T-helper 1 cell treated with Interleukin-12 subunit alpha and Interleukin-12 subunit beta and Interleukin-4 antibody, amounts not matched to agents 30 ng/mL and 1 ng/mL, for 36 hours (primary cell): Measurements from ENCODE around the gene PAPSS1. TPM values are rescaled to one million over a fixed set of nuclear protein-coding genes. Genes with fewer than 3 reads are reported as not detected.

Experiments
- intact Hi-C: fragments of 100-400 bp; cut with micrococcal nuclease; formaldehyde crosslinking; loops from one replicate; pipeline ENCODE4 v1.15.1; 2024
- total RNA-seq: library from RNA; stranded (reverse); gene quantifications from 2 replicates; pipeline ENCODE4 v1.2.3, GENCODE V29; 2022

The PAPSS1 gene
- 30.5 and 33.0 TPM in 2 replicates for total RNA-seq

GRCh38 chr4:107719922-107720722 is at the start of gene PAPSS1:
PAPSS1 (minus strand) TSS chr4:107720234; CDS start chr4:107720179, 55 bp downstream.
- intact Hi-C loops = loop anchor here (1.0 to 10.0 kb wide), 12 partner anchors 165 to 1985 kb away; partner anchors contain the start of genes AIMP1, CASP6, CYP2U1 and HADH

- intact Hi-C loops = no loop called here
Observed at GRCh38 chr4:107760281-107760947, 40.4 kb upstream of the PAPSS1 start.

- intact Hi-C loops = loop anchor here (1.0 kb wide), 2 partner anchors 155 to 814 kb away; no protein-coding TSS in a partner anchor
Observed at GRCh38 chr4:107757864-107758476, 37.9 kb upstream of the PAPSS1 start.

- intact Hi-C loops = no loop called here
Observed at GRCh38 chr4:107757283-107757682, 37.2 kb upstream of the PAPSS1 start.

GRCh38 chr4:107755841-107756356 is 35.9 kb upstream of the PAPSS1 start:
- intact Hi-C loops = no loop called here

GRCh38 chr4:107751670-107752069 is 31.6 kb upstream of the PAPSS1 start:
- intact Hi-C loops = no loop called here

GRCh38 chr4:107747748-107748486 is 27.9 kb upstream of the PAPSS1 start:
- intact Hi-C loops = no loop called here

GRCh38 chr4:107746161-107746560 is 26.1 kb upstream of the PAPSS1 start:
- intact Hi-C loops = no loop called here

GRCh38 chr4:107744532-107744931 is 24.5 kb upstream of the PAPSS1 start:
- intact Hi-C loops = no loop called here

- intact Hi-C loops = no loop called here
Observed at GRCh38 chr4:107743532-107743931, 23.5 kb upstream of the PAPSS1 start.

GRCh38 chr4:107742791-107743190 is 22.8 kb upstream of the PAPSS1 start:
- intact Hi-C loops = no loop called here

- intact Hi-C loops = no loop called here
Observed at GRCh38 chr4:107742196-107742595, 22.2 kb upstream of the PAPSS1 start.

GRCh38 chr4:107740950-107741701 is 21.1 kb upstream of the PAPSS1 start:
- intact Hi-C loops = no loop called here

GRCh38 chr4:107740381-107740780 is 20.3 kb upstream of the PAPSS1 start:
- intact Hi-C loops = no loop called here

- intact Hi-C loops = loop anchor here (5.0 kb wide), 2 partner anchors 180 to 700 kb away; partner anchors contain the start of gene DKK2
Observed at GRCh38 chr4:107737450-107737849, 17.4 kb upstream of the PAPSS1 start.

- intact Hi-C loops = loop anchor here (5.0 kb wide), 2 partner anchors 180 to 700 kb away; partner anchors contain the start of gene DKK2
Observed at GRCh38 chr4:107736924-107737448, 17.0 kb upstream of the PAPSS1 start.

- intact Hi-C loops = loop anchor here (5.0 kb wide), 2 partner anchors 179 to 699 kb away; partner anchors contain the start of gene DKK2
Observed at GRCh38 chr4:107736037-107736436, 16.0 kb upstream of the PAPSS1 start.

GRCh38 chr4:107734120-107734519 is 14.1 kb upstream of the PAPSS1 start:
- intact Hi-C loops = no loop called here

GRCh38 chr4:107733431-107733925 is 13.4 kb upstream of the PAPSS1 start:
- intact Hi-C loops = no loop called here

GRCh38 chr4:107729050-107729449 is 9.0 kb upstream of the PAPSS1 start:
- intact Hi-C loops = loop anchor here (10.0 kb wide), 1 partner anchor 1976 kb away; the partner anchor contains the start of gene CASP6
